HG03139 (cell line): Measurements from ENCODE around the gene JADE2.
"Not testable (repeated sequence)": the region's sequence is repeated elsewhere in the genome, so short reads cannot be mapped to it uniquely, and the experiment has no call there.

Source experiments
- ATAC-seq: cut with Tn5 transposase; IDR thresholded peaks from one replicate; pipeline ENCODE4 v1.9.1; 2021; ENCODE audit not compliant: unreplicated experiment

Gene JADE2

GRCh38 chr5:134583766-134584165, 58.3 kb downstream of the JADE2 start:
- no peak for ATAC-seq

GRCh38 chr5:134584662-134585061, 59.2 kb downstream of the JADE2 start:
- ATAC-seq: no peak

GRCh38 chr5:134585966-134586365, 60.5 kb downstream of the JADE2 start:
- no peak for ATAC-seq

- ATAC-seq: peak; percentile 67
These were observed 61.5 kb downstream of the JADE2 start for GRCh38 chr5:134586866-134587524.

- no peak for ATAC-seq
These were observed 65.7 kb downstream of the JADE2 start for GRCh38 chr5:134590992-134591659.

GRCh38 chr5:134592141-134592746, 66.8 kb downstream of the JADE2 start:
- ATAC-seq: no peak

- ATAC-seq: no peak
These were observed 68.9 kb downstream of the JADE2 start for GRCh38 chr5:134594336-134594735.

- ATAC-seq: peak; percentile 60
These were observed 69.5 kb downstream of the JADE2 start for GRCh38 chr5:134594797-134595457.

- no peak for ATAC-seq
These were observed 70.0 kb downstream of the JADE2 start for GRCh38 chr5:134595458-134595838.

GRCh38 chr5:134599820-134600219, 74.3 kb downstream of the JADE2 start:
- ATAC-seq: not testable (repeated sequence)

- no peak for ATAC-seq
These were observed 75.1 kb downstream of the JADE2 start for GRCh38 chr5:134600600-134600999.

- ATAC-seq: no peak
These were observed 77.6 kb downstream of the JADE2 start for GRCh38 chr5:134603059-134603458.

GRCh38 chr5:134604908-134605307, 79.4 kb downstream of the JADE2 start:
- no peak for ATAC-seq

- no peak for ATAC-seq
These were observed 81.3 kb downstream of the JADE2 start for GRCh38 chr5:134606726-134607125.

- ATAC-seq: no peak
These were observed 83.1 kb downstream of the JADE2 start for GRCh38 chr5:134608555-134608954.

GRCh38 chr5:134609232-134609851, 83.9 kb downstream of the JADE2 start:
- peak; percentile 66 for ATAC-seq

- no peak for ATAC-seq
These were observed 85.3 kb downstream of the JADE2 start for GRCh38 chr5:134610725-134611124.

GRCh38 chr5:134611515-134611914, 86.0 kb downstream of the JADE2 start:
- no peak for ATAC-seq

GRCh38 chr5:134614450-134615085, 89.1 kb downstream of the JADE2 start:
- no peak for ATAC-seq

- ATAC-seq: no peak
These were observed 95.2 kb downstream of the JADE2 start for GRCh38 chr5:134620634-134621033.

GRCh38 chr5:134625559-134625958, 100.1 kb downstream of the JADE2 start:
- no peak for ATAC-seq
